IMR-90 (cell line): ENCODE results near the gene TPX2.
"Not testable (repeated sequence)": the region's sequence is repeated elsewhere in the genome, so short reads cannot be mapped to it uniquely, and the experiment has no call there.

Source experiments
- BHLHE40 ChIP-seq: fragments of 150-350 bp; IDR thresholded peaks from 2 replicates; pipeline ENCODE4 v1.6.1; 2016; ENCODE audit warnings: mild to moderate bottlenecking, low read depth, low read length
- FOS ChIP-seq: fragments of 150-350 bp; IDR thresholded peaks from 2 replicates; pipeline ENCODE4 v1.6.1; 2016; ENCODE audit warnings: low read depth, low read length
- POLR2A ChIP-seq: IDR thresholded peaks from 2 replicates; pipeline ENCODE4 v1.6.1; 2012; ENCODE audit warnings: mild to moderate bottlenecking, low read depth, low read length
- RAD21 ChIP-seq: IDR thresholded peaks from 2 replicates; pipeline ENCODE4 v1.6.1; 2012; ENCODE audit warnings: low read length, improper control_type of control experiment
- RFX5 ChIP-seq: IDR thresholded peaks from 2 replicates; pipeline ENCODE4 v1.8.0; 2012; ENCODE audit warnings: low read depth, mild to moderate bottlenecking, low read length, moderate library complexity
- TF ChIP-seq, protein P1 (sequence below): fragments of 150-350 bp; IDR thresholded peaks from 2 replicates; pipeline ENCODE4 v1.6.1; 2017; ENCODE audit warnings: mild to moderate bottlenecking, antibody characterized with exemption, low read length, low read depth
- TF ChIP-seq, protein P2 (sequence below): conservative IDR thresholded peaks from 2 replicates; pipeline ENCODE4 v1.5.1; 2012; ENCODE audit warnings: mild to moderate bottlenecking, low read depth, low read length, improper control_type of control experiment
- TF ChIP-seq, protein P3 (sequence below): fragments of 150-350 bp; IDR thresholded peaks from 2 replicates; pipeline ENCODE4 v1.6.1; 2016; ENCODE audit warnings: low read depth, mild to moderate bottlenecking, low read length, moderate library complexity, borderline replicate concordance

DNA sequence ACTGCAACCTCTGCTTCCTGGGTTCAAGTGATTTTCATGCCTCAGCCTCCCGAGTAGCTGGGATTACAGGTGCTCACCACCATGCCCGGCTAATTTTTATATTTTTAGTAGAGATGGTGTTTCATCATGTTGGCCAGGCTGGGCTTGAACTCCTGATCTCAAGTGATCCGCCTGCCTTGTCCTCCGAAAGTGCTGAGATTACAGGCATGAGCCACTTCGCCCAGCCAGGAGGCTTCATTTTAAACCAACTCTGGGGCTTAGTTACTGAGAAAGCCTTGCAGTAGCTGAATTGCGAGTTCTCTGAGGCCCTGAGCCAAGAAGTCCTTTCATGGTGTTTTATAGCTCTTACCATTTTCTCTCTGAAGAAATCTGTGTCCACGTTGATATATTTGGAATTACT, 75.1 kb downstream of the TPX2 start:
- TF ChIP-seq, protein P1, sequence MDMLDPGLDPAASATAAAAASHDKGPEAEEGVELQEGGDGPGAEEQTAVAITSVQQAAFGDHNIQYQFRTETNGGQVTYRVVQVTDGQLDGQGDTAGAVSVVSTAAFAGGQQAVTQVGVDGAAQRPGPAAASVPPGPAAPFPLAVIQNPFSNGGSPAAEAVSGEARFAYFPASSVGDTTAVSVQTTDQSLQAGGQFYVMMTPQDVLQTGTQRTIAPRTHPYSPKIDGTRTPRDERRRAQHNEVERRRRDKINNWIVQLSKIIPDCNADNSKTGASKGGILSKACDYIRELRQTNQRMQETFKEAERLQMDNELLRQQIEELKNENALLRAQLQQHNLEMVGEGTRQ, result not testable (repeated sequence)
- TF ChIP-seq RAD21, BHLHE40, FOS, RFX5, POLR2A: not testable (repeated sequence)
- TF ChIP-seq, protein P2, sequence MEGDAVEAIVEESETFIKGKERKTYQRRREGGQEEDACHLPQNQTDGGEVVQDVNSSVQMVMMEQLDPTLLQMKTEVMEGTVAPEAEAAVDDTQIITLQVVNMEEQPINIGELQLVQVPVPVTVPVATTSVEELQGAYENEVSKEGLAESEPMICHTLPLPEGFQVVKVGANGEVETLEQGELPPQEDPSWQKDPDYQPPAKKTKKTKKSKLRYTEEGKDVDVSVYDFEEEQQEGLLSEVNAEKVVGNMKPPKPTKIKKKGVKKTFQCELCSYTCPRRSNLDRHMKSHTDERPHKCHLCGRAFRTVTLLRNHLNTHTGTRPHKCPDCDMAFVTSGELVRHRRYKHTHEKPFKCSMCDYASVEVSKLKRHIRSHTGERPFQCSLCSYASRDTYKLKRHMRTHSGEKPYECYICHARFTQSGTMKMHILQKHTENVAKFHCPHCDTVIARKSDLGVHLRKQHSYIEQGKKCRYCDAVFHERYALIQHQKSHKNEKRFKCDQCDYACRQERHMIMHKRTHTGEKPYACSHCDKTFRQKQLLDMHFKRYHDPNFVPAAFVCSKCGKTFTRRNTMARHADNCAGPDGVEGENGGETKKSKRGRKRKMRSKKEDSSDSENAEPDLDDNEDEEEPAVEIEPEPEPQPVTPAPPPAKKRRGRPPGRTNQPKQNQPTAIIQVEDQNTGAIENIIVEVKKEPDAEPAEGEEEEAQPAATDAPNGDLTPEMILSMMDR, result not testable (repeated sequence)
- TF ChIP-seq, protein P3, sequence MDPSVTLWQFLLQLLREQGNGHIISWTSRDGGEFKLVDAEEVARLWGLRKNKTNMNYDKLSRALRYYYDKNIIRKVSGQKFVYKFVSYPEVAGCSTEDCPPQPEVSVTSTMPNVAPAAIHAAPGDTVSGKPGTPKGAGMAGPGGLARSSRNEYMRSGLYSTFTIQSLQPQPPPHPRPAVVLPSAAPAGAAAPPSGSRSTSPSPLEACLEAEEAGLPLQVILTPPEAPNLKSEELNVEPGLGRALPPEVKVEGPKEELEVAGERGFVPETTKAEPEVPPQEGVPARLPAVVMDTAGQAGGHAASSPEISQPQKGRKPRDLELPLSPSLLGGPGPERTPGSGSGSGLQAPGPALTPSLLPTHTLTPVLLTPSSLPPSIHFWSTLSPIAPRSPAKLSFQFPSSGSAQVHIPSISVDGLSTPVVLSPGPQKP, result not testable (repeated sequence)
